Lower leg skin (tissue), 4 donors: Measurements from ENCODE around the gene PLPPR2. TPM values are rescaled to one million over a fixed set of nuclear protein-coding genes. Genes with fewer than 3 reads are reported as not detected.
A peak's percentile ranks its signal among the peaks of the same experiment; 100 is the strongest.

ENCODE experiments used
- DNase-seq, 2 donors: peaks; one replicate each; pipeline ENCODE4 v3.0.0-alpha.2; 2019; ENCODE audit warnings: low spot score in 2 of 2
- H3K4me3 ChIP-seq: fragments of 200-600 bp; sonication (generic); 2 replicates; pipeline ENCODE4 v1.5.1; 2017; ENCODE audit warnings: mild to moderate bottlenecking, low read depth; ENCODE audit not compliant: poor library complexity, severe bottlenecking
- POLR2A ChIP-seq, 2 donors: fragments of 450-650 bp; IDR thresholded peaks; one replicate each; pipeline ENCODE4 v1.6.1; 2016 to 2017; ENCODE audit warnings: antibody characterized with exemption in 2 of 2, mild to moderate bottlenecking in 1 of 2, moderate library complexity in 1 of 2
- WGBS, 2 donors: methylation state at CpG; one replicate each; pipeline ENCODE4 v1.1.5; 2018; 5-methylcytosine and 5-hydroxymethylcytosine counted together
- intact Hi-C: fragments of 100-400 bp; cut with DNase I; formaldehyde crosslinking; loops from one replicate; pipeline ENCODE4 v1.15.0; 2023; ENCODE audit warnings: low total_unique reads
- total RNA-seq, 4 donors: library from RNA; depleted of rRNA; stranded (reverse); fragments of >200 nt; gene quantifications; one replicate each; pipeline ENCODE4 v1.1.0, GENCODE V29; 2016
- TF ChIP-seq, protein P1 (sequence below), 3 donors: fragments of 450-650 bp; IDR thresholded peaks; one replicate each; pipeline ENCODE4 v1.5.1; 2016; ENCODE audit warnings: antibody characterized with exemption in 3 of 3, mild to moderate bottlenecking in 3 of 3, moderate library complexity in 2 of 3

PLPPR2 gene
- total RNA-seq, 4 donors from 2014 or later: 18.6 to 40.6 (median 29.8) TPM

DNA sequence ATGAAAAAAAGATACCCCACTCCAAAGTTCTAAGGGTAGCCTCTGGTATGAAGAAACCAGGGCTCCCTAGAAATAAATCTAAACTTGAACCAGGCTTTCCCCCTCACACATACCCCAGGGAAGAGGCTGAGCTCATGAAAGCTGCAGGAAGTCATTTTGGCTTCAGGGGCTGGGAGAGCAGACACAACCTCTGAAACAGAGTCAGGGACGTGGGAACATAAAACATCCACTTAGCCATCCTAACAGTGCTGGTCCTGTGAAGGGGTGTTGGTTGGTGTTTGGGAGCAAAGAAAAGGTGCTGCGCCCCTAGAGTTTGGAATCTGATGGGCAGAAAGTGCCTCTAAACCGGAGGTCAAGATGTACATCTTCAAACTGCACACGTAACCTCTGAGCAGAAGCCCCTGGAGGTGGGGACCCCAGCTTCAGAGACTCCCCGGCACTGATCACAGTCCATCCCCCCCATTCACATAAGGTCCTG lies 31.6 kb upstream of the PLPPR2 start:
- no peak overlapping the region for H3K4me3 ChIP-seq
- WGBS, 2 donors: 40 to 41% methylated on average over 5 of the region's 5 CpGs
- intact Hi-C loops: no loop called here
- TF ChIP-seq, protein P1, sequence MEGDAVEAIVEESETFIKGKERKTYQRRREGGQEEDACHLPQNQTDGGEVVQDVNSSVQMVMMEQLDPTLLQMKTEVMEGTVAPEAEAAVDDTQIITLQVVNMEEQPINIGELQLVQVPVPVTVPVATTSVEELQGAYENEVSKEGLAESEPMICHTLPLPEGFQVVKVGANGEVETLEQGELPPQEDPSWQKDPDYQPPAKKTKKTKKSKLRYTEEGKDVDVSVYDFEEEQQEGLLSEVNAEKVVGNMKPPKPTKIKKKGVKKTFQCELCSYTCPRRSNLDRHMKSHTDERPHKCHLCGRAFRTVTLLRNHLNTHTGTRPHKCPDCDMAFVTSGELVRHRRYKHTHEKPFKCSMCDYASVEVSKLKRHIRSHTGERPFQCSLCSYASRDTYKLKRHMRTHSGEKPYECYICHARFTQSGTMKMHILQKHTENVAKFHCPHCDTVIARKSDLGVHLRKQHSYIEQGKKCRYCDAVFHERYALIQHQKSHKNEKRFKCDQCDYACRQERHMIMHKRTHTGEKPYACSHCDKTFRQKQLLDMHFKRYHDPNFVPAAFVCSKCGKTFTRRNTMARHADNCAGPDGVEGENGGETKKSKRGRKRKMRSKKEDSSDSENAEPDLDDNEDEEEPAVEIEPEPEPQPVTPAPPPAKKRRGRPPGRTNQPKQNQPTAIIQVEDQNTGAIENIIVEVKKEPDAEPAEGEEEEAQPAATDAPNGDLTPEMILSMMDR (IDR thresholded peaks at IDR 0.05): no peak
- TF ChIP-seq POLR2A (IDR thresholded peaks at IDR 0.05): no peak
- DNase-seq: no peak

DNA sequence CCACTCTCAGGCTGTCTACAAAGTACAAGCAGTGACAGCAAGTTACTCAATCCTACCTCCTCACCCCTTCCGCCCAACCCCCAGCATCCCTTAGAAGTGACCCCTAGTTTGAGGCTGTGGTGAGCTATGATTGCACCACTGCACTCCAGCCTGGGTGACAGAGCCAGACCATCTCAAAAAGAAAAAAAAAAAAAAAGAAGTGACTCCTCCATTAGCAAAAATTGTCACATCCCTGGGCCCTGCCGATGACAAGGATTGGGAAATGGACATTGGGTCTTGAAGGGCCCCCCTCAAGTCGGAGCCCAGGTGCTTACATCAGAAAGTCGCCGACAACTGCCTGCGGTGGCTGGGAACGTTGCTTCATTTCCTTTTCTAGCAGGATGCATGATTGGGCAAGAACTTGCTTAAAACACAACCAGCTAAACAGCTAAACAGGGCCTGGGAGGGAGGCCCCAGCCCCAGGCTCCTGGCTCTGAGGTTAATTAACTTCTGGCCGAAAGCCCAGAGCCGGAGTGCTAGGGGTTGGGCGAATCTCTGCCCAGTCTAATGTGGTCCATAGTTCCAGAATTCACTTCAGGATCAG lies 31.1 kb upstream of the PLPPR2 start:
- whole genome bisulfite sequencing, 2 donors: 3 to 6% methylated on average over 10 of the region's 10 CpGs
- DNase-seq: peak; percentile 84 to 97
- TF ChIP-seq POLR2A (IDR thresholded peaks at IDR 0.05): no peak
- TF ChIP-seq, protein P1 (IDR thresholded peaks at IDR 0.05): no peak
- intact Hi-C loops: no loop called here
- no peak overlapping the region for H3K4me3 ChIP-seq

GRCh38 chr19:11324748-11325389 lies 30.4 kb upstream of the PLPPR2 start:
- intact Hi-C loops: no loop called here
- TF ChIP-seq, protein P1 (IDR thresholded peaks at IDR 0.05): no peak
- TF ChIP-seq POLR2A (IDR thresholded peaks at IDR 0.05): no peak
- H3K4me3 ChIP-seq: no peak overlapping the region
- 46 to 56% methylated on average over 14 of the region's 17 CpGs for WGBS, 2 donors
- no peak for DNase-seq

DNA sequence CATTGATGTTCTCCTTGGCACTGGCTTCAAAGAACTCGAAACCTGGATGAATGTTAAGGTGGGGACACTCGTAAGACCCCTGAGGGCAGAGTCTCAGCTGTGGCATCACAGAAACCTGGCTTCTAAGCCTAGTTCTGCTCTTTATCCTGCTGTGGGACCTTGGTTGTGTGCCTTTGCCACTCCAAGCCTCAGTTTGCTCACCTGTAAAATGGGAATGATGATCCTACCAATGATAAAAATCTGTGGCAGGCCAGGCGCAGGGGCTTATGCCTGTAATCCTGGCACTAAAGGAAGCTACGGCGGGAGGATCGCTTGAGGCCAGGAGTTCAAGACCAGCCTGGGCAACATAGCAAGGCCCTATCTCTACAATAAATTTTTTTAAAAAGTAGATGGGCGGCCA lies 29.7 kb upstream of the PLPPR2 start:
- 90 to 95% methylated on average over 7 of the region's 7 CpGs for WGBS, 2 donors
- TF ChIP-seq POLR2A (IDR thresholded peaks at IDR 0.05): no peak
- TF ChIP-seq, protein P1 (IDR thresholded peaks at IDR 0.05): no peak
- no peak for DNase-seq
- no peak overlapping the region for H3K4me3 ChIP-seq
- intact Hi-C loops: no loop called here

GRCh38 chr19:11330127-11330526 lies 25.1 kb upstream of the PLPPR2 start:
- TF ChIP-seq, protein P1 (IDR thresholded peaks at IDR 0.05): no peak
- TF ChIP-seq POLR2A (IDR thresholded peaks at IDR 0.05): no peak
- intact Hi-C loops: no loop called here
- no peak for DNase-seq
- no peak overlapping the region for H3K4me3 ChIP-seq
- 81 to 82% methylated on average over 4 of the region's 4 CpGs for WGBS, 2 donors
